GM23338 (cell line): ENCODE data around the gene CD302. TPM values are rescaled to one million over a fixed set of nuclear protein-coding genes. Genes with fewer than 3 reads are reported as not detected.

Experiments used
- ATAC-seq: fragments of 200-7000 bp; cut with Tn5 transposase; 3 replicates; pipeline ENCODE4 v1.9.1; 2020
- DNase-seq: peaks from one replicate; pipeline ENCODE4 v3.0.0-alpha.2; 2015; ENCODE audit warnings: low spot score
- H2AFZ ChIP-seq: fragments of 200-600 bp; sonication (generic); 2 replicates; pipeline ENCODE4 v1.8.0; 2016; ENCODE audit warnings: antibody characterized with exemption, mild to moderate bottlenecking, moderate library complexity
- H3F3A ChIP-seq: fragments of 200-600 bp; sonication (generic); replicated peaks from 2 replicates; pipeline ENCODE4 v1.8.0; 2017; ENCODE audit warnings: antibody characterized with exemption, mixed run types, low read depth
- H3K27ac ChIP-seq: fragments of 200-600 bp; sonication (generic); 2 replicates; pipeline ENCODE4 v1.6.1; 2016; ENCODE audit warnings: low read depth
- H3K27me3 ChIP-seq: fragments of 200-600 bp; sonication (generic); 2 replicates; pipeline ENCODE4 v1.8.0; 2016; ENCODE audit warnings: mild to moderate bottlenecking, mixed run types, moderate library complexity; ENCODE audit not compliant: insufficient read depth
- H3K36me3 ChIP-seq: fragments of 200-600 bp; sonication (generic); 2 replicates; pipeline ENCODE4 v1.8.0; 2016; ENCODE audit warnings: mild to moderate bottlenecking; ENCODE audit not compliant: insufficient read depth
- H3K4me1 ChIP-seq: fragments of 200-600 bp; sonication (generic); 2 replicates; pipeline ENCODE4 v1.8.0; 2016; ENCODE audit warnings: mild to moderate bottlenecking, moderate library complexity; ENCODE audit not compliant: insufficient read depth
- H3K4me2 ChIP-seq: fragments of 200-600 bp; sonication (generic); 2 replicates; pipeline ENCODE4 v1.7.1; 2017; ENCODE audit warnings: mixed run types
- H3K4me3 ChIP-seq: fragments of 200-600 bp; sonication (generic); 2 replicates; pipeline ENCODE4 v1.6.1; 2016; ENCODE audit warnings: mixed run types
- H3K79me2 ChIP-seq: fragments of 200-600 bp; sonication (generic); replicated peaks from 2 replicates; pipeline ENCODE4 v1.8.0; 2017; ENCODE audit warnings: mild to moderate bottlenecking; ENCODE audit not compliant: insufficient read depth
- H3K9me2 ChIP-seq: fragments of 200-600 bp; sonication (generic); 2 replicates; pipeline ENCODE4 v1.8.0; 2017; ENCODE audit not compliant: insufficient read depth
- H4K20me1 ChIP-seq: fragments of 200-600 bp; sonication (generic); replicated peaks from 2 replicates; pipeline ENCODE4 v1.8.0; 2017; ENCODE audit warnings: mild to moderate bottlenecking; ENCODE audit not compliant: insufficient read depth
- H3K27ac Mint-ChIP-seq: 2 replicates; pipeline ENCODE4 v1.8.0; 2020; ENCODE audit warnings: inconsistent platforms, mild to moderate bottlenecking, moderate library complexity, mixed read lengths
- H3K27me3 Mint-ChIP-seq: 3 replicates; pipeline ENCODE4 v1.8.0; 2022; ENCODE audit warnings: low read depth, mild to moderate bottlenecking, moderate library complexity, mixed read lengths, inconsistent platforms; ENCODE audit not compliant: insufficient read depth, poor library complexity
- H3K36me3 Mint-ChIP-seq: 3 replicates; pipeline ENCODE4 v1.8.0; 2021; ENCODE audit warnings: low read depth, mild to moderate bottlenecking, inconsistent platforms, moderate library complexity, mixed read lengths
- H3K4me1 Mint-ChIP-seq: 3 replicates; pipeline ENCODE4 v1.8.0; 2020; ENCODE audit warnings: mild to moderate bottlenecking, inconsistent platforms, mixed read lengths
- H3K4me3 Mint-ChIP-seq: 3 replicates; pipeline ENCODE4 v1.8.0; 2021; ENCODE audit warnings: moderate library complexity, mild to moderate bottlenecking, inconsistent platforms, mixed read lengths
- H3K9me3 Mint-ChIP-seq: 3 replicates; pipeline ENCODE4 v1.8.0; 2020; ENCODE audit warnings: moderate library complexity, mild to moderate bottlenecking, inconsistent platforms, mixed read lengths
- CREB1 ChIP-seq: fragments of 250-450 bp; sonication (Bioruptor Pico); IDR thresholded peaks from 2 replicates; pipeline ENCODE4 v1.5.0; 2020; ENCODE audit warnings: low read depth, mild to moderate bottlenecking, moderate library complexity
- EZH2 ChIP-seq: fragments of 200-600 bp; sonication (generic); IDR thresholded peaks from one replicate; pipeline ENCODE4 v1.8.0; 2017; ENCODE audit warnings: antibody characterized with exemption, mild to moderate bottlenecking, low read depth; ENCODE audit not compliant: unreplicated experiment
- EZH2phosphoT487 ChIP-seq: fragments of 200-600 bp; sonication (generic); IDR thresholded peaks from one replicate; pipeline ENCODE4 v1.8.1; 2018; ENCODE audit warnings: antibody characterized with exemption; ENCODE audit not compliant: unreplicated experiment
- JUNB ChIP-seq: IDR thresholded peaks from one replicate; pipeline ENCODE4 v1.6.1; 2016; ENCODE audit warnings: antibody characterized with exemption; ENCODE audit not compliant: unreplicated experiment
- NANOG ChIP-seq: IDR thresholded peaks from 2 replicates; pipeline ENCODE4 v1.6.1; 2016; ENCODE audit warnings: antibody characterized with exemption, borderline replicate concordance
- POLR2AphosphoS5 ChIP-seq: IDR thresholded peaks from 2 replicates; pipeline ENCODE4 v1.6.1; 2016; ENCODE audit warnings: antibody characterized with exemption, low read depth
- REST ChIP-seq: IDR thresholded peaks from one replicate; pipeline ENCODE4 v1.6.1; 2018; ENCODE audit warnings: antibody characterized with exemption; ENCODE audit not compliant: unreplicated experiment
- STAT1 ChIP-seq: IDR thresholded peaks from one replicate; pipeline ENCODE4 v1.6.1; 2016; ENCODE audit warnings: antibody characterized with exemption; ENCODE audit not compliant: unreplicated experiment
- ZNF114 ChIP-seq: fragments of 250-450 bp; sonication (Bioruptor Pico); IDR thresholded peaks from 2 replicates; pipeline ENCODE4 v1.5.0; 2020; ENCODE audit warnings: mild to moderate bottlenecking, moderate library complexity
- ZNF331 ChIP-seq: fragments of 250-450 bp; sonication (Bioruptor Pico); IDR thresholded peaks from 2 replicates; pipeline ENCODE4 v1.5.0; 2020; ENCODE audit warnings: low read depth, mild to moderate bottlenecking, moderate library complexity
- ZNF462 ChIP-seq: fragments of 250-450 bp; sonication (Bioruptor Pico); IDR thresholded peaks from 2 replicates; pipeline ENCODE4 v1.5.0; 2020; ENCODE audit warnings: mild to moderate bottlenecking, moderate library complexity
- polyA plus RNA-seq: library from polyadenylated mRNA; unstranded; fragments of >200 nt; fragmentation: Nextera tagmentation; extraction: Ambion mirVana; gene quantifications from 2 replicates; pipeline ENCODE4 v1.2.1, GENCODE V29; 2016
- total RNA-seq: library from RNA; depleted of rRNA; stranded (reverse); fragments of >200 nt; shearing (Covaris generic); gene quantifications from 2 replicates; pipeline ENCODE4 v1.2.3, GENCODE V29; 2014
- TF ChIP-seq, protein P1 (sequence below), 2 experiments: fragments of 200-600 bp in 1 of 2; sonication (generic) in 1 of 2; conservative IDR thresholded peaks; 2 replicates each; pipeline versions ENCODE4 v1.5.1 to v1.6.1; 2016 to 2017; ENCODE audit warnings: antibody characterized with exemption in 2 of 2, low read depth in 2 of 2, mild to moderate bottlenecking in 2 of 2, moderate library complexity in 1 of 2
- TF ChIP-seq, protein P2 (sequence below): IDR thresholded peaks from 2 replicates; pipeline ENCODE4 v1.6.1; 2016; ENCODE audit warnings: antibody characterized with exemption

Gene CD302
- total and polyA plus RNA-seq, 2 experiments from 2014 or later = 1.6 to 1.9 TPM

GRCh38 chr2:159799833-159800232 lies 1.8 kb upstream of the CD302 start:
- ATAC-seq (no peak), DNase-seq (no peak)
- Mint-ChIP-seq H3K27me3 (peaks cover 27% of the 10 kb centered on the region), H3K36me3 (no peaks in the 10 kb centered on the region), H3K4me1 (peaks cover 20% of the 10 kb centered on the region), H3K27ac (no peak overlapping the region), H3K4me3 (no peak overlapping the region), H3K9me3 (no peaks in the 10 kb centered on the region; the same call in 2 of the 3 replicates)
- no peaks in the 10 kb centered on the region for H3F3A ChIP-seq
- no peaks in the 10 kb centered on the region for H4K20me1 ChIP-seq
- peaks cover 40% of the 10 kb centered on the region for H3K27me3 ChIP-seq
- H3K36me3 ChIP-seq = no peaks in the 10 kb centered on the region
- no peak overlapping the region for H3K4me2 ChIP-seq
- TF ChIP-seq JUNB (no peak), ZNF114 (CRISPR knock-in tag) (no peak), NANOG (no peak), EZH2phosphoT487 (no peak), ZNF462 (CRISPR knock-in tag) (no peak), STAT1 (no peak), CREB1 (no peak), ZNF331 (CRISPR knock-in tag) (no peak), REST (no peak), POLR2AphosphoS5 (no peak), EZH2 (no peak)
- TF ChIP-seq, protein P1, sequence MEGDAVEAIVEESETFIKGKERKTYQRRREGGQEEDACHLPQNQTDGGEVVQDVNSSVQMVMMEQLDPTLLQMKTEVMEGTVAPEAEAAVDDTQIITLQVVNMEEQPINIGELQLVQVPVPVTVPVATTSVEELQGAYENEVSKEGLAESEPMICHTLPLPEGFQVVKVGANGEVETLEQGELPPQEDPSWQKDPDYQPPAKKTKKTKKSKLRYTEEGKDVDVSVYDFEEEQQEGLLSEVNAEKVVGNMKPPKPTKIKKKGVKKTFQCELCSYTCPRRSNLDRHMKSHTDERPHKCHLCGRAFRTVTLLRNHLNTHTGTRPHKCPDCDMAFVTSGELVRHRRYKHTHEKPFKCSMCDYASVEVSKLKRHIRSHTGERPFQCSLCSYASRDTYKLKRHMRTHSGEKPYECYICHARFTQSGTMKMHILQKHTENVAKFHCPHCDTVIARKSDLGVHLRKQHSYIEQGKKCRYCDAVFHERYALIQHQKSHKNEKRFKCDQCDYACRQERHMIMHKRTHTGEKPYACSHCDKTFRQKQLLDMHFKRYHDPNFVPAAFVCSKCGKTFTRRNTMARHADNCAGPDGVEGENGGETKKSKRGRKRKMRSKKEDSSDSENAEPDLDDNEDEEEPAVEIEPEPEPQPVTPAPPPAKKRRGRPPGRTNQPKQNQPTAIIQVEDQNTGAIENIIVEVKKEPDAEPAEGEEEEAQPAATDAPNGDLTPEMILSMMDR (conservative IDR thresholded peaks at IDR 0.05; ENCODE audit: low read depth in 2 of 2) = no peak
- TF ChIP-seq, protein P2, sequence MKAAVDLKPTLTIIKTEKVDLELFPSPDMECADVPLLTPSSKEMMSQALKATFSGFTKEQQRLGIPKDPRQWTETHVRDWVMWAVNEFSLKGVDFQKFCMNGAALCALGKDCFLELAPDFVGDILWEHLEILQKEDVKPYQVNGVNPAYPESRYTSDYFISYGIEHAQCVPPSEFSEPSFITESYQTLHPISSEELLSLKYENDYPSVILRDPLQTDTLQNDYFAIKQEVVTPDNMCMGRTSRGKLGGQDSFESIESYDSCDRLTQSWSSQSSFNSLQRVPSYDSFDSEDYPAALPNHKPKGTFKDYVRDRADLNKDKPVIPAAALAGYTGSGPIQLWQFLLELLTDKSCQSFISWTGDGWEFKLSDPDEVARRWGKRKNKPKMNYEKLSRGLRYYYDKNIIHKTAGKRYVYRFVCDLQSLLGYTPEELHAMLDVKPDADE = no peak
- no peak overlapping the region for H2AFZ ChIP-seq
- H3K4me1 ChIP-seq = peaks cover 10% of the 10 kb centered on the region
- H3K4me3 ChIP-seq = no peak overlapping the region
- H3K27ac ChIP-seq = no peak overlapping the region
- no peaks in the 10 kb centered on the region for H3K79me2 ChIP-seq
- no peaks in the 10 kb centered on the region for H3K9me2 ChIP-seq
